Activated CD4-positive, alpha-beta T cell treated with anti-CD3 and anti-CD28 coated beads, Interleukin-10, Interleukin-2, amounts not matched to agents 100 ng/mL and 50 ng/mL, durations not matched to agents 16 hours and 8 hours (primary cell): ENCODE data around the gene MRPS10.
"Not testable (repeated sequence)": the region's sequence is repeated elsewhere in the genome, so short reads cannot be mapped to it uniquely, and the experiment has no call there.

Source experiments
- DNase-seq: peaks from one replicate; pipeline ENCODE4 v3.0.0-alpha.2; 2020

MRPS10 gene

GRCh38 chr6:42173101-42173500 lies 44.6 kb downstream of the MRPS10 start, which contains the start of gene GUCA1A:
TSS of gene GUCA1A (plus strand) at chr6:42173364. CDS start at chr6:42173614, 250 bp downstream.
- DNase-seq, result no peak

DNA sequence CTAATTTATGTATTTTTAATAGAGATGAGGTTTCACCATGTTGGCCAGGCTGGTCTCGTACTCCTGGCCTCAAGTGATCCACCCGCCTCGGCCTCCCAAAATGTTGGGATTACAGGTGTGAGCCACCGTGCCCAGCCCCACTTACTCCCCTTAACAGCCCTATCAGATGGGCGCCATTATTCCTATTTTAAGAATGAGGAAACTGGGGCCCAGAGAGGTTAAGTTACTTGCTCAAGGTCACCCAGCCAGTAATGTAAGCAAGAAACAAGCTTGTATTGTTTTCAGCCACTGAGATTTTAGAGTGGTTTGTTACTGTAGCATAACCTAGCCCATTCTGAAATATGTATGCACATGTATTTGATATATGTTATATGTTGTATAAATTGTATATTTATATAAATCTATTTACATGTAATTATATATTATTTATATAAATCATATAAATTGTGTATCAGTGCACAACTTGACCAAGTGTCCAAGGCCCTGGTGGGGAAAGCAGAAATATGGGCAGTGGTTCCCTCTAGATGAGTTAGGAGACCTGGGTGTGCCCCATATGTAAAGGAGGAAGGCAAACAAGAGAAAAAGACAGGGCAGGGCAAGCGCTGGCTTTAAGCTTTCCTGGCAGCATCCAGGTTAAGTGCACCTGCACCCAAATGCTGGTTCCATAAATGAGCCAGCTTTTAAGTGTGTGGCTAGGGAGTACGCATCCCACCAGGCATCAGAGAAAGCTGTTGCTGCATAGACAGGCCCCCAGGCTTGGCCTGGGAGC lies 45.7 kb downstream of the MRPS10 start:
- DNase-seq, result no peak

DNA sequence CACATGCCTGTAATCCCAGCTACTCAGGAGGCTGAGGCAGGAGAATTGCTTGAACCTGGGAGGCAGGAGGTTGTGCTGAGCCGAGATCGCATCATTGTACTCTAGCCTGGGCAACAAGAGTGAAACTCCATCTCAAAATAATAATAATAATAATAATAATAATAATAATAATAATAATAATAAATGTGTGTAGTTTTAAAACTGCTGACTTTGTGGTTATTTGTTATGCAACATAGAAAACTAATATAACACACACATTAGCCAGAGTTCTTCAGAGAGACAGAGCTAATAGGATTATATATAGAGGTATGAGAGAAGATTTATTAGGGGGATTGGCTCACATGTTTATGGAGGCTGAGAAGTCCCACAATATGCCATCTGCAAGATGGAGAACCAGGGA lies 47.9 kb downstream of the MRPS10 start:
- DNase-seq, result not testable (repeated sequence)

DNA sequence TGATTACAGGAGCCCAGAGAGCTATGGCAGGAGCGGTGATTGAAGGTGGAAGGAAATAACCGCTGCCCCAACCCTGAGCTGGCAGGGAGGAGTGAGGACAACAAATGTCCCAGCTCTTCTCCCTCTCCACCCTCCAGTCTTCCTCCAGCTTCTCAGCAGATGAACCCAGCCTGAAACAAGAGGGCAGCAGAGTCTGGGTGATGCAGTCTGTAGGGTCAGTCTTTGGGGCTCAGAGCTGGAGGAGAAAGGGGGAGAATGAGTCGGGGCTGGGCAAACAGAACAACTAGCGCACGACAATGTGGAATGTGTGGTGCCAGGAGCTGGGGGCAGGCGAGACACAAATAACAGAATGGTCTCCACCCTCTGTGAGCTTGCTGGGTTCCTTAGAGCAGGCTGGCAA lies 49.0 kb downstream of the MRPS10 start:
- no peak for DNase-seq

DNA sequence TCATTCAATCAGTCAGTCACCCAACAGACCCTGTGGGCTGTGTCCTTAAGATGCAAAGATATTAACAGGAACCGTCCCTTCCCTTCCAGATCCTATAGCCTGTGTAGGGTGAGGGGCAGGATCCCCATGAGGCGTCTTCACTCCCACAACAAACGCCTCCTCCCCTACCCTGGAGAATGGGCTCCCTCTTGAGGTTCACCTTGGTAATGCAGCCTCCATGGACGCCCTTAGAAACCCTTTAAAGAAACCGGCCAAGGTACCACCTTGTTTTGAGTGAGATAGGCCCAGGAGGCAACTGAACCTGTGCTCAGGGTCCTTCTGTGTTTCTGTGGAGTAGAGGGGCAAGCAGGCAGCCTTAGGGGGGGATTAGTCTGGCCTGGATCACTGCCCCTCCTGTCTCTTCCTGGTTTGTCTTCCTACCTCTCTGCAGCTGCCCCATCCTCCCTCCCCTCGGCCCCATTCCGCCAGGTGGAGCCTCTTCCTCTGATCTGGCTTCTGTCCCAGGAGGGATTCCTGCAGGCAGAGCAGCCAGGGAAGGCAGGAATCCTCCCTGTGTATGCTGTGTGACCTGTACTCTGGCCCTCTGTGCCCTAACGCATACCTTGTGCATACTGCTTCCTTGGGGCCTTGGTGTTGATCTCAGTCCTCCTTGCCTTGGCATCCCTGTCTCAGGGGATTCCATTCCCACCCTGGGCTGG lies 51.1 kb downstream of the MRPS10 start:
- DNase-seq, result peak; percentile 80

GRCh38 chr6:42165016-42165415 lies 52.6 kb downstream of the MRPS10 start:
- no peak for DNase-seq

- DNase-seq, result no peak
Measured at GRCh38 chr6:42163981-42164380, 53.7 kb downstream of the MRPS10 start.

- no peak for DNase-seq
Measured at GRCh38 chr6:42162812-42163211, 54.8 kb downstream of the MRPS10 start.

DNA sequence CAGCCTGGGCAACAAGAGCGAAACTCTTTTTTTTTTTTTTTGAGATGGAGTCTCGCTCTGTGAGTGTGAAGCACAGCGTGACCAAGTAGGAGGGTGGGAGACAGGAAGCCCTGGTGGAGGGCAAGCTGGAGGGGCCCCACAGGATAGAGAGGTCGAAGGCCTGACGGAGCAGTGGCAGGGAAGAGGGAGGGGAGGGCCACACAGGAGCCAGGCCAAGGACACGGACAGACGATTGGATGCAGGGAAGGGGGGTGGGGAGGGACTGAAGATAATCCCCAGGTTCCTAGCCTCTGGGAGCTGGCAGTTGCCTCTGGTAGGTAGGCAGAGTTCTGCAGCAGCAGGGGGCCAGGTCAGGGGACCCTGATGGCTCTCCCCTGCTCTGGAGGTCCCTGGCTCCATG lies 55.3 kb downstream of the MRPS10 start:
- DNase-seq, result no peak

DNA sequence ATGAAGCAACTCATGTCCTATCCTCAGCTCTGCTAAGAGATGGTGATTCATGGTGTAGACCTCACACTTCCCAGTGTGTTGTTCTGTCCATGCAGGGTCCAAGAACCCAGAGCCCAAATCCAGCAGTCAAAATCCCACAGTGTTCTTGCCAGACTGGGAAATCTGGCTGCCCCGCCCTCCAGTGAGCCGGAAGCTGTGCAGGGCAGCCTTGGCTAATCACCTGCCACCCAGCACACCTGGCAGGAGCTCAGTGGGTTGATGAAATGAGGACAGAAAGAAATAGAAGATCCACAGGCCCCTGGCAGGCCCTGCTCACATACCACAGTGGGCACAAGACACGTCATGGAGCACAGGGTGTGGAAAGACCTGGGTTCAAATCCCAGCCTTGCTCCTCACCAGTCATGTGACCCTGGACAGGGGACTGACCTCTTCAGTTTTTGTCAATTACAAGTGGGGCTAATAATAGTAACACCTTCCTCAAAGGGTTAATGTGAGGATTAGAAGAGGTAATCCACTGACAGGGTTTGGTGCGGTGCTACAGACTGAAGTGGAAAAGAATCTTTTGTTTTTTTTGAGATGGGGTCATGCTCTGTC lies 58.1 kb downstream of the MRPS10 start:
- no peak for DNase-seq

DNA sequence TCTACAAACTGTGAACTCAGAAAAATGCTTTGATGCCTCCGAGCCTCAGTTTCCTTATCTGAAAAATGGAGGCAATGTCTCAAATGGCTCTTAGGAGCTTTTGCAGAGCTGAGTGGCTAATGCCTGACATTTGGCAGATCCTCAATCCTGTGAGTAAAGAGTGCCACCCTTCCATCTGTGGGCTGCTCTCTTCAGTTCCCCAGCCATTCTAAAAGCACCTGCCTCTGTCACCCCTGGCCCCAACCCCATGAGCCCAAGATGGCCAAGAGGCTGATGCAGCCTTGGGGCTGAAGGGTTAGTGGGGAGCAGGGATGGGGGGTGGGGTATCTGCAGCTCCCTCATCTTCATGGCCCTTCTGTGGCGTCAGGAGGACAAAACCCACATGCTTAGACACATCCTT lies 59.0 kb downstream of the MRPS10 start:
- DNase-seq, result no peak

- DNase-seq, result no peak
Measured at GRCh38 chr6:42158011-42158410, 59.6 kb downstream of the MRPS10 start.
